22Rv1 (cell line): ENCODE measurements around the gene CARMIL1.

ENCODE experiments used
- H3K27ac ChIP-seq: fragments of 450-650 bp; 2 replicates; pipeline ENCODE4 v1.5.1; 2017
- ZFX ChIP-seq: fragments of 450-650 bp; IDR thresholded peaks from 2 replicates; pipeline ENCODE4 v1.6.1; 2017; ENCODE audit warnings: antibody characterized with exemption, borderline replicate concordance
- TF ChIP-seq, protein P1 (sequence below): fragments of 450-650 bp; IDR thresholded peaks from 2 replicates; pipeline ENCODE4 v1.5.1; 2017; ENCODE audit warnings: mild to moderate bottlenecking

The CARMIL1 gene

GRCh38 chr6:25629198-25629576 is 350.0 kb downstream of the CARMIL1 start:
- no peak overlapping the region for H3K27ac ChIP-seq
- no peak for TF ChIP-seq ZFX
- TF ChIP-seq, protein P1, sequence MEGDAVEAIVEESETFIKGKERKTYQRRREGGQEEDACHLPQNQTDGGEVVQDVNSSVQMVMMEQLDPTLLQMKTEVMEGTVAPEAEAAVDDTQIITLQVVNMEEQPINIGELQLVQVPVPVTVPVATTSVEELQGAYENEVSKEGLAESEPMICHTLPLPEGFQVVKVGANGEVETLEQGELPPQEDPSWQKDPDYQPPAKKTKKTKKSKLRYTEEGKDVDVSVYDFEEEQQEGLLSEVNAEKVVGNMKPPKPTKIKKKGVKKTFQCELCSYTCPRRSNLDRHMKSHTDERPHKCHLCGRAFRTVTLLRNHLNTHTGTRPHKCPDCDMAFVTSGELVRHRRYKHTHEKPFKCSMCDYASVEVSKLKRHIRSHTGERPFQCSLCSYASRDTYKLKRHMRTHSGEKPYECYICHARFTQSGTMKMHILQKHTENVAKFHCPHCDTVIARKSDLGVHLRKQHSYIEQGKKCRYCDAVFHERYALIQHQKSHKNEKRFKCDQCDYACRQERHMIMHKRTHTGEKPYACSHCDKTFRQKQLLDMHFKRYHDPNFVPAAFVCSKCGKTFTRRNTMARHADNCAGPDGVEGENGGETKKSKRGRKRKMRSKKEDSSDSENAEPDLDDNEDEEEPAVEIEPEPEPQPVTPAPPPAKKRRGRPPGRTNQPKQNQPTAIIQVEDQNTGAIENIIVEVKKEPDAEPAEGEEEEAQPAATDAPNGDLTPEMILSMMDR = no peak

- TF ChIP-seq, protein P1 = no peak
- no peak for TF ChIP-seq ZFX
- no peak overlapping the region for H3K27ac ChIP-seq
Measured at GRCh38 chr6:25630508-25631278, 351.5 kb downstream of the CARMIL1 start.

DNA sequence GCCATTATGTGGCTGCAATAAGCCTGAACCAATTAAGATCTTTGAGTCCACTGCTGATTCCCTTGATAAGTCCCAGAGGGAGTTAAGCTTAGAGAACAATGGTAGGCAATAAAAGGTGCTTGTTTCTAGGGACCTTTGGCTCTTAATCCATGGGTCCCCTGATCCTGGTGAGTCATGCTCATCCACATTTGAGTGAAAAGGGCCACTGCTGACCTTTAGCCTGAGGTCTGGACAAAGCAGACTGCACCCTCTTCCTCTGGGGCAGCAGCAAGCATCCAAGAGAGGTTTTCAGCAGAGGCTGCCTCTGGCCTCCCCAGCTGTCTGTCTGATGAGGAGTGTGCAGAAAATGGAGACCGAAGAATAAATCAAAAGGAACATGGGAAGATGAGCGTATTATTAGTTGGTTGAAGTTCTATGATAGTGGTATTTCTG is 356.7 kb downstream of the CARMIL1 start:
- no peak for TF ChIP-seq ZFX
- TF ChIP-seq, protein P1 = no peak
- no peak overlapping the region for H3K27ac ChIP-seq

DNA sequence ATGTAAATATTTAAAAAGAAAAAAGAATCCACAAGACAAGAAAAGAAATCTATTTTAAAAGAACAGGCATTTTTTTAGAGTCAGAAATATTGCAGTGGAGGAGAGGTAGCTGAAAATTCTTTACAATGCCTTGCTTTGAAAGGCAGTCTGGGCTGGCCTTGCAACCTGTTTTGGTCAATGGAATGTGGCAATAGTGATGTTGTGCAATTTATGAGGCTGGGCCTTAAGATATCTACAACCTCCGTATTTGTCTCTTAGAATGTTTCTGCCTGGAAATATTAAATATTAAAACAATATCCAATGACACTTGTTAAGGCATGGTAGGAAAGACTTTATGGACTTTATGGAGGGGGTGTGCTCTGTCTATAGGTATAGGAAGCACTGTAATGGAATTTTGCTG is 358.0 kb downstream of the CARMIL1 start:
- TF ChIP-seq, protein P1 = no peak
- no peak for TF ChIP-seq ZFX
- no peak overlapping the region for H3K27ac ChIP-seq

DNA sequence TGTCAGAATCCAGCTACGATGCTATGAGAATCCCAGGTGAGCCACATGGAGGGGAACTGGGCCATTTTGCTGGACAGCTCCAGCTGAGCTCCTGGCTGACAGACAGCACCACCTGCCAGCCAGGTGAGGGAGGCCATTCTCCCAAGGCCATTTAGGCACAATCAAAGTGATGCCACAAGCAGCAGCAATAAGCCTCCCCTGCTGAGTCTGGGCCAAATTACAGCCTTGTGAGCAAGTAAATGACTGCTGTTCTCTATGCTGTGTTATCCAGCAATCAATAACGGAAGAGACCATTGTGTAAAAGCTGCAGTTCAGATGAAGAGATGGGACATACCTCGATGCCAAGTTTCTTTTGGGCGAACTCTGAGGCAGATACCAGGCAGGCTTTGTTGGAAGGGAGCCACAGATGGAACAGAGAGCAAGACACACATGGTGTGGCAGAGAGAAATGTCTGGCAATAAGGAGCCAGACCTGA is 358.8 kb downstream of the CARMIL1 start:
- TF ChIP-seq, protein P1 = no peak
- no peak for TF ChIP-seq ZFX
- no peak overlapping the region for H3K27ac ChIP-seq

DNA sequence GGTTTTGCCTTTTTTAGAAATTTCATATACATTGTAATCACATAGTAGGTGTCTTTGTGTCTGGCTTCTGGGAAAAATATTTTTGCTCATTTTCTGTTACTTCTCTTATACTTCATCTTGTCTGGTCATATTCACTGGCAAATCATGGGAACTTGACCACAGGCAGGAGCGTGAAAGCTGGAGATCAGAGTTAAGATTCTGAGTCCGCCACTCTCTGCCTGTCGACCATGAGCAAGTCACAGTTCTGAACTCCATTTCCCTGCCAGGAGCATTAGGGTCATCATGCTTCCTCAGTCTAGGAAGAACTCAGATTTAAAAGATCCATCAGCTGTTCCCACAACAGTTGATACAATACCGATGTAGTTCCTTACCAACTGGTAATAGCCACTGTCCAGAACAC is 360.5 kb downstream of the CARMIL1 start:
- TF ChIP-seq, protein P1 = no peak
- TF ChIP-seq ZFX = no peak
- H3K27ac ChIP-seq = no peak overlapping the region

GRCh38 chr6:25640446-25640845 is 361.3 kb downstream of the CARMIL1 start:
- TF ChIP-seq ZFX = no peak
- TF ChIP-seq, protein P1 = no peak
- H3K27ac ChIP-seq = no peak overlapping the region
